Globus pallidus (tissue), 1 donor: ENCODE measurements around the gene FBXL16.

ENCODE experiments used
- DNase-seq: peaks from one replicate; pipeline ENCODE4 v3.0.0-alpha.2; 2015; ENCODE audit warnings: low spot score

FBXL16 gene

GRCh38 chr16:689175-689897, 16.3 kb downstream of the FBXL16 start:
- DNase-seq: no peak

- DNase-seq: no peak
These were observed 18.1 kb downstream of the FBXL16 start for GRCh38 chr16:687499-687898.

GRCh38 chr16:686459-687260, 18.9 kb downstream of the FBXL16 start:
- no peak for DNase-seq

GRCh38 chr16:685967-686366, 19.6 kb downstream of the FBXL16 start:
- no peak for DNase-seq

- DNase-seq: no peak
These were observed 20.5 kb downstream of the FBXL16 start for GRCh38 chr16:684961-685696.

GRCh38 chr16:684071-684794, 21.4 kb downstream of the FBXL16 start, which contains the start of gene JMJD8:
TSS of gene JMJD8 (minus strand) at chr16:684334. CDS start at chr16:684319, 15 bp downstream.
- peak; percentile 94 for DNase-seq

- no peak for DNase-seq
These were observed 22.1 kb downstream of the FBXL16 start for GRCh38 chr16:683396-684070.

GRCh38 chr16:682493-683395, 22.9 kb downstream of the FBXL16 start:
- no peak for DNase-seq

GRCh38 chr16:681746-682427, 23.7 kb downstream of the FBXL16 start:
- DNase-seq: no peak

GRCh38 chr16:680967-681745, 24.4 kb downstream of the FBXL16 start:
- DNase-seq: no peak

- no peak for DNase-seq
These were observed 25.0 kb downstream of the FBXL16 start for GRCh38 chr16:680625-680945.

GRCh38 chr16:679814-680624, 25.6 kb downstream of the FBXL16 start, which contains the start of gene STUB1:
TSS of gene STUB1 (plus strand) at chr16:680410. CDS start at chr16:680526, 116 bp downstream.
- peak; percentile 85 for DNase-seq

GRCh38 chr16:678858-679813, 26.5 kb downstream of the FBXL16 start:
- DNase-seq: peak; percentile 69

GRCh38 chr16:678209-678857, 27.3 kb downstream of the FBXL16 start:
- no peak for DNase-seq

GRCh38 chr16:677316-678190, 28.0 kb downstream of the FBXL16 start:
- DNase-seq: no peak
